ENCODE results near the gene ANKRD33B.
"Not testable (repeated sequence)": the region's sequence is repeated elsewhere in the genome, so short reads cannot be mapped to it uniquely, and the experiment has no call there.

Gene ANKRD33B

GRCh38 chr5:10624206-10624605, 60.3 kb downstream of the ANKRD33B start:
- Histone ChIP-seq H3K27ac (ENCODE audit: low read depth, low read length) (no peak overlapping the region), H3K9me3 (ENCODE audit: control insufficient read depth, insufficient read depth, low read depth, low read length) (no peaks in the 10 kb centered on the region), H3K27me3 (ENCODE audit: control insufficient read depth, insufficient read depth, low read length) (no peaks in the 10 kb centered on the region), H3K4me3 (ENCODE audit: low read depth, low read length) (no peak overlapping the region), H3K4me1 (ENCODE audit: control insufficient read depth, insufficient read depth, low read length) (peaks cover 17% of the 10 kb centered on the region), H3K9ac (ENCODE audit: low read length) (no peak overlapping the region), H3K36me3 (ENCODE audit: control insufficient read depth, insufficient read depth, low read length) (no peaks in the 10 kb centered on the region)

DNA sequence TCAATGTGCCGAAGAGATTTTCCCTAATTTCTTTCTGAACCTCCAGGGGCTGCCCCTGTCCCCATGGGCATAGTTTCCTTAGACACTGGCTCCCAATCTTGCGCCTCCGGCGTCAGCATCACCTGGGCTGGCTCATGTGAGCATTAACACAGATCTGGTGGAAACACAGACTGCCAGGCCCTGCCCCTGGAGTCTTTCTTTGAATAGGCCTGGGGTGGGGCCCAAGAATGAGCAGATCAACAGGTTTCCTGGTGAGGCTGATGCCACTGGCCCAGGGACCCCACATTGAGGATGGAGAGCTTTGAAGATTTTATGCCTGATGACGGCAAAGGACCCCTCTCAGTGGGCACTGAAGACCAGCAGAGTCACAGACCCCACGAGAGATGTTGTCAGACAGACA, 60.8 kb downstream of the ANKRD33B start:
- Histone ChIP-seq H3K4me1 (ENCODE audit: control insufficient read depth, insufficient read depth, low read length) (peaks cover 17% of the 10 kb centered on the region), H3K27ac (ENCODE audit: low read depth, low read length) (no peak overlapping the region), H3K4me3 (ENCODE audit: low read depth, low read length) (no peak overlapping the region), H3K9ac (ENCODE audit: low read length) (no peak overlapping the region), H3K27me3 (ENCODE audit: control insufficient read depth, insufficient read depth, low read length) (no peaks in the 10 kb centered on the region), H3K36me3 (ENCODE audit: control insufficient read depth, insufficient read depth, low read length) (no peaks in the 10 kb centered on the region), H3K9me3 (ENCODE audit: control insufficient read depth, insufficient read depth, low read depth, low read length) (no peaks in the 10 kb centered on the region)

- Histone ChIP-seq H3K36me3 (ENCODE audit: control insufficient read depth, insufficient read depth, low read length) (no peaks in the 10 kb centered on the region), H3K9me3 (ENCODE audit: control insufficient read depth, insufficient read depth, low read depth, low read length) (no peaks in the 10 kb centered on the region), H3K9ac (ENCODE audit: low read length) (no peak overlapping the region), H3K4me1 (ENCODE audit: control insufficient read depth, insufficient read depth, low read length) (peaks cover 17% of the 10 kb centered on the region), H3K27ac (ENCODE audit: low read depth, low read length) (no peak overlapping the region), H3K4me3 (ENCODE audit: low read depth, low read length) (no peak overlapping the region), H3K27me3 (ENCODE audit: control insufficient read depth, insufficient read depth, low read length) (no peaks in the 10 kb centered on the region)
Observed at GRCh38 chr5:10625700-10626472, 62.0 kb downstream of the ANKRD33B start.

GRCh38 chr5:10626473-10627013, 62.7 kb downstream of the ANKRD33B start:
- no peak overlapping the region for H3K4me3 ChIP-seq (ENCODE audit: low read depth, low read length)
- no peaks in the 10 kb centered on the region for H3K27me3 ChIP-seq (ENCODE audit: control insufficient read depth, insufficient read depth, low read length)
- no peaks in the 10 kb centered on the region for H3K36me3 ChIP-seq (ENCODE audit: control insufficient read depth, insufficient read depth, low read length)
- peaks cover 24% of the 10 kb centered on the region for H3K4me1 ChIP-seq (ENCODE audit: control insufficient read depth, insufficient read depth, low read length)
- H3K9ac ChIP-seq (ENCODE audit: low read length), result no peak overlapping the region
- no peak overlapping the region for H3K27ac ChIP-seq (ENCODE audit: low read depth, low read length)
- H3K9me3 ChIP-seq (ENCODE audit: control insufficient read depth, insufficient read depth, low read depth, low read length), result no peaks in the 10 kb centered on the region

GRCh38 chr5:10627160-10627701, 63.4 kb downstream of the ANKRD33B start:
- no peak overlapping the region for H3K27ac ChIP-seq (ENCODE audit: low read depth, low read length)
- peak overlapping the region; percentile 13 for H3K9ac ChIP-seq (ENCODE audit: low read length)
- H3K4me3 ChIP-seq (ENCODE audit: low read depth, low read length), result peak overlapping the region; percentile 52
- H3K4me1 ChIP-seq (ENCODE audit: control insufficient read depth, insufficient read depth, low read length), result peaks cover 31% of the 10 kb centered on the region
- no peaks in the 10 kb centered on the region for H3K36me3 ChIP-seq (ENCODE audit: control insufficient read depth, insufficient read depth, low read length)
- no peaks in the 10 kb centered on the region for H3K27me3 ChIP-seq (ENCODE audit: control insufficient read depth, insufficient read depth, low read length)
- H3K9me3 ChIP-seq (ENCODE audit: control insufficient read depth, insufficient read depth, low read depth, low read length), result no peaks in the 10 kb centered on the region

DNA sequence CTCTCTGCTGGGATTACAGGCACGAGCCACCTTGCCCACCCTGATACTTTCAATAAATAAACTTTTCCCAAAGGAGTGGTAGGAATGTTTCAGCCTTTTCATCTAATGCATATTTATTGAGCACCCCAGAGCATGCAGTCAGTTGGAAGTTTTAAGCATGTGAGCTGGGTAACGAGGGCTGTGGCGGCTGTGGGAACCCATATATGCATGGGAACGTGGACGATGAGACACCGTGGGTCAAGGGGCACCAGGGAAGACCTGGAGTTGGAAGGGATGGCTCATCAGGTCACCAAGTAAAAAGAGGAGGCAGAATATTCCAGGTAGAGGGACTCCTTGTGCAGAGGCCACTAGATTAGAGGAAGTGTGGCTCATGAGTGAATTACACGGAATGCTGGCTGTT, 64.7 kb downstream of the ANKRD33B start:
- H3K9ac ChIP-seq (ENCODE audit: low read length), result no peak overlapping the region

GRCh38 chr5:10629682-10630081, 65.8 kb downstream of the ANKRD33B start:
- no peaks in the 10 kb centered on the region for H3K9me3 ChIP-seq (ENCODE audit: control insufficient read depth, insufficient read depth, low read depth, low read length)
- H3K27me3 ChIP-seq (ENCODE audit: control insufficient read depth, insufficient read depth, low read length), result no peaks in the 10 kb centered on the region
- H3K9ac ChIP-seq (ENCODE audit: low read length), result no peak overlapping the region
- no peak overlapping the region for H3K27ac ChIP-seq (ENCODE audit: low read depth, low read length)
- no peak overlapping the region for H3K4me3 ChIP-seq (ENCODE audit: low read depth, low read length)
- no peaks in the 10 kb centered on the region for H3K36me3 ChIP-seq (ENCODE audit: control insufficient read depth, insufficient read depth, low read length)
- H3K4me1 ChIP-seq (ENCODE audit: control insufficient read depth, insufficient read depth, low read length), result peaks cover 25% of the 10 kb centered on the region

More for the DNA sequence above, 64.7 kb downstream of the ANKRD33B start:
- H3K4me1 ChIP-seq (ENCODE audit: control insufficient read depth, insufficient read depth, low read length), result peaks cover 26% of the 10 kb centered on the region
- H3K27me3 ChIP-seq (ENCODE audit: control insufficient read depth, insufficient read depth, low read length), result no peaks in the 10 kb centered on the region
- no peak overlapping the region for H3K4me3 ChIP-seq (ENCODE audit: low read depth, low read length)
- H3K9me3 ChIP-seq (ENCODE audit: control insufficient read depth, insufficient read depth, low read depth, low read length), result no peaks in the 10 kb centered on the region
- H3K36me3 ChIP-seq (ENCODE audit: control insufficient read depth, insufficient read depth, low read length), result no peaks in the 10 kb centered on the region
- no peak overlapping the region for H3K27ac ChIP-seq (ENCODE audit: low read depth, low read length)

DNA sequence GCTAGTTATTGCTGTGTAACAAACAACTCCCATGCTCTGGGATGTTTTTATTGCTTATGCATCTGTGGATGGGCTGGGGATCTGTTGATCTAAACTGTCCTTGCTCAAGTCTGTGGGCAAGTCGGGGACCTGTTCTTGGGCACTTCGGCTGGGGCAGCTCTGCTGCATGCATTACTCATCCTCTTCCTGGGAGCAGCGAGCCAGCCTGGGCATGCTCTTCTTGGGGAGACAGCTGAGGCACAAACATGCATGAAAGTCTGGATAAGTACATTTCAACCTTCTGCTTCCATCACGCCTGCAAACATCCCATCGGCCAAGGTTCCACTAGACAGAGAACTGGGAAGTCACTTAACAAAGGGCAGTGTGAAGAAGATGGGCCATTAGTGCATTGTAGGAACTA, 66.3 kb downstream of the ANKRD33B start:
- H3K4me1 ChIP-seq (ENCODE audit: control insufficient read depth, insufficient read depth, low read length), result peaks cover 29% of the 10 kb centered on the region
- no peak overlapping the region for H3K27ac ChIP-seq (ENCODE audit: low read depth, low read length)
- no peaks in the 10 kb centered on the region for H3K27me3 ChIP-seq (ENCODE audit: control insufficient read depth, insufficient read depth, low read length)
- no peaks in the 10 kb centered on the region for H3K36me3 ChIP-seq (ENCODE audit: control insufficient read depth, insufficient read depth, low read length)
- no peaks in the 10 kb centered on the region for H3K9me3 ChIP-seq (ENCODE audit: control insufficient read depth, insufficient read depth, low read depth, low read length)
- H3K9ac ChIP-seq (ENCODE audit: low read length), result no peak overlapping the region
- H3K4me3 ChIP-seq (ENCODE audit: low read depth, low read length), result no peak overlapping the region

DNA sequence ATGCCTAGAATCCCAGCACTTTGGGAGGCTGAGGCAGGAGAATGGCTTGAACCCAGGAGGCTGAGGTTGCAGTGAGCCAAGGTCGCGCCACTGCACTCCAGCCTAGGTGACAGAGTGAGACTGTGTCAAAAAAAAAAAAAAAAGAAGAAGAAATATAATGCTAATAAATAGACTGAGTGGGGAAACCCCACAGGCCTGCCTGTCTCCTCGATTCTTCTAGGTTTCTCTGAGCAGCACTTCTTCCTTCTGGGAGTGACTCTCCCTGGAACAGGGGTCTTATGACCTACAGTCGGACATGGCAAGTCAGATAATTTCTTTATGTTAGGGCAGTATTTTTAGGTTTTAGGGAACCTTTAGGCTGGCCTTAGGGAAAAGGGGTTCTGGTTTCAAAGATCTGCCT, 66.9 kb downstream of the ANKRD33B start:
- not testable (repeated sequence) for H3K27me3 ChIP-seq (ENCODE audit: control insufficient read depth, insufficient read depth, low read length); H3K36me3 ChIP-seq (ENCODE audit: control insufficient read depth, insufficient read depth, low read length); H3K9ac ChIP-seq (ENCODE audit: low read length); H3K9me3 ChIP-seq (ENCODE audit: control insufficient read depth, insufficient read depth, low read depth, low read length); H3K4me3 ChIP-seq (ENCODE audit: low read depth, low read length); H3K27ac ChIP-seq (ENCODE audit: low read depth, low read length)
- peaks cover 36% of the 10 kb centered on the region for H3K4me1 ChIP-seq (ENCODE audit: control insufficient read depth, insufficient read depth, low read length)

DNA sequence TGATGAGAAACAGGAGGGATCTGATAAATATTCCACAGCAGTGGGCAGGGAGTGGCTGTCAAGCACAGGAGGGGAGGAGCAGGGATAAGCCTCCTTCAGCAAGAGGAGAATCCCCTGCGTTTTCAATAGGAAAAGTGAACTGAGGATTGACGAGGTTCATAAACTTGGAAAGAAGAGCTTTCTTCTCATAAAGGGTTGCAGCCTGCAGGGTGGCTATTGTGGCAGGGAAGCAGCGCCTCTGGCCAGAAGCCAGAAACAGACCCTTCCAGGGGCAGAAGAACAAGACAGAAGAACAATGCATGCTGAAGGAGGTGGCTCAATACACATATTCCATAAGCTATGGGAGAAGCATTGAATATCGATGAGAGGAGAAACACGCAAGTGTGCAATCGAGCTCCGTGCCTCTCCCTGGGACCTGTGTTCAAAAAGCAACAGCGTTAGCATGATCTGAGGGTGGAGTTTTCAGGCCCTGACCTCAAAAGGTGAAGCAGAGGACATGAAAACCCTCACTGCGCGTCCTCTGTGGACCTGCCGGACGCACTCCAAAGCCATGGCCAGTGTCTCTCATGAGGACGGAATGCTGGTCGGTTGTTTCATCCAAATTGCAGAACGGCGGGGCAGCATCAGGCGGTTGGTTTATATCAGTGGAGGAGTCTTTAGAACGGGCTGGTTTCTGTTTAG, 67.6 kb downstream of the ANKRD33B start:
- Histone ChIP-seq H3K9ac (ENCODE audit: low read length) (peak overlapping the region; percentile 15), H3K4me3 (ENCODE audit: low read depth, low read length) (no peak overlapping the region), H3K27ac (ENCODE audit: low read depth, low read length) (no peak overlapping the region), H3K9me3 (ENCODE audit: control insufficient read depth, insufficient read depth, low read depth, low read length) (no peaks in the 10 kb centered on the region), H3K27me3 (ENCODE audit: control insufficient read depth, insufficient read depth, low read length) (peaks cover 6% of the 10 kb centered on the region; the same call in 1 of the 2 replicates), H3K4me1 (ENCODE audit: control insufficient read depth, insufficient read depth, low read length) (peaks cover 43% of the 10 kb centered on the region), H3K36me3 (ENCODE audit: control insufficient read depth, insufficient read depth, low read length) (no peaks in the 10 kb centered on the region)
